Stimulated activated CD4-positive, alpha-beta T cell treated with anti-CD3 and anti-CD28 coated beads, Interleukin-15, amount 100 ng/mL, for 24 hours (primary cell): ENCODE measurements around the gene SV2C.
"Not testable (repeated sequence)": the region's sequence is repeated elsewhere in the genome, so short reads cannot be mapped to it uniquely, and the experiment has no call there.

Experiments
- DNase-seq: peaks from one replicate; pipeline ENCODE4 v3.0.0-alpha.2; 2020

SV2C gene

GRCh38 chr5:76269259-76269931 lies 186.2 kb downstream of the SV2C start:
- DNase-seq = peak; percentile 52

- DNase-seq = peak; percentile 44
These were observed 186.9 kb downstream of the SV2C start for GRCh38 chr5:76269932-76270610.

- no peak for DNase-seq
These were observed 188.7 kb downstream of the SV2C start for GRCh38 chr5:76271836-76272235.

- DNase-seq = no peak
These were observed 190.2 kb downstream of the SV2C start for GRCh38 chr5:76273206-76273885.

GRCh38 chr5:76274571-76274970 lies 191.4 kb downstream of the SV2C start:
- DNase-seq = no peak

- DNase-seq = no peak
These were observed 194.6 kb downstream of the SV2C start for GRCh38 chr5:76277736-76278135.

- DNase-seq = no peak
These were observed 195.1 kb downstream of the SV2C start for GRCh38 chr5:76278261-76278789.

- no peak for DNase-seq
These were observed 197.3 kb downstream of the SV2C start for GRCh38 chr5:76280494-76280893.

GRCh38 chr5:76283670-76284069 lies 200.5 kb downstream of the SV2C start:
- no peak for DNase-seq

GRCh38 chr5:76289692-76290091 lies 206.5 kb downstream of the SV2C start:
- DNase-seq = no peak

- DNase-seq = no peak
These were observed 207.2 kb downstream of the SV2C start for GRCh38 chr5:76290321-76290757.

GRCh38 chr5:76291305-76292077 lies 208.3 kb downstream of the SV2C start:
- DNase-seq = no peak

- DNase-seq = no peak
These were observed 209.6 kb downstream of the SV2C start for GRCh38 chr5:76292620-76293322.

GRCh38 chr5:76294573-76294972 lies 211.4 kb downstream of the SV2C start:
- DNase-seq = no peak

GRCh38 chr5:76298852-76299251 lies 215.7 kb downstream of the SV2C start:
- no peak for DNase-seq

GRCh38 chr5:76299592-76299991 lies 216.4 kb downstream of the SV2C start:
- DNase-seq = no peak

GRCh38 chr5:76301932-76302331 lies 218.7 kb downstream of the SV2C start:
- DNase-seq = not testable (repeated sequence)

- not testable (repeated sequence) for DNase-seq
These were observed 219.5 kb downstream of the SV2C start for GRCh38 chr5:76302661-76303060.

GRCh38 chr5:76303921-76304320 lies 220.7 kb downstream of the SV2C start:
- DNase-seq = peak; percentile 45

GRCh38 chr5:76305269-76305668 lies 222.1 kb downstream of the SV2C start:
- no peak for DNase-seq

GRCh38 chr5:76305775-76306174 lies 222.6 kb downstream of the SV2C start:
- no peak for DNase-seq

- no peak for DNase-seq
These were observed 227.0 kb downstream of the SV2C start for GRCh38 chr5:76310208-76310607.
